NCI-H1417 treated with DMSO at 0.1 percent for 48 hours (cell line): Measurements from ENCODE around the gene CEP68.
"Not testable (repeated sequence)": the region's sequence is repeated elsewhere in the genome, so short reads cannot be mapped to it uniquely, and the experiment has no call there.

Experiments
- DNase-seq: peaks from one replicate; lab custom pipeline; 2025; lab: John Stamatoyannopoulos, UW

Gene CEP68, protein sequence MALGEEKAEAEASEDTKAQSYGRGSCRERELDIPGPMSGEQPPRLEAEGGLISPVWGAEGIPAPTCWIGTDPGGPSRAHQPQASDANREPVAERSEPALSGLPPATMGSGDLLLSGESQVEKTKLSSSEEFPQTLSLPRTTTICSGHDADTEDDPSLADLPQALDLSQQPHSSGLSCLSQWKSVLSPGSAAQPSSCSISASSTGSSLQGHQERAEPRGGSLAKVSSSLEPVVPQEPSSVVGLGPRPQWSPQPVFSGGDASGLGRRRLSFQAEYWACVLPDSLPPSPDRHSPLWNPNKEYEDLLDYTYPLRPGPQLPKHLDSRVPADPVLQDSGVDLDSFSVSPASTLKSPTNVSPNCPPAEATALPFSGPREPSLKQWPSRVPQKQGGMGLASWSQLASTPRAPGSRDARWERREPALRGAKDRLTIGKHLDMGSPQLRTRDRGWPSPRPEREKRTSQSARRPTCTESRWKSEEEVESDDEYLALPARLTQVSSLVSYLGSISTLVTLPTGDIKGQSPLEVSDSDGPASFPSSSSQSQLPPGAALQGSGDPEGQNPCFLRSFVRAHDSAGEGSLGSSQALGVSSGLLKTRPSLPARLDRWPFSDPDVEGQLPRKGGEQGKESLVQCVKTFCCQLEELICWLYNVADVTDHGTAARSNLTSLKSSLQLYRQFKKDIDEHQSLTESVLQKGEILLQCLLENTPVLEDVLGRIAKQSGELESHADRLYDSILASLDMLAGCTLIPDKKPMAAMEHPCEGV

GRCh38 chr2:65056215-65057053 is at the start of gene CEP68:
CEP68 (plus strand) TSS chr2:65056416; CDS start chr2:65069445, 13,029 bp downstream.
- DNase-seq, result peak; percentile 91

DNA sequence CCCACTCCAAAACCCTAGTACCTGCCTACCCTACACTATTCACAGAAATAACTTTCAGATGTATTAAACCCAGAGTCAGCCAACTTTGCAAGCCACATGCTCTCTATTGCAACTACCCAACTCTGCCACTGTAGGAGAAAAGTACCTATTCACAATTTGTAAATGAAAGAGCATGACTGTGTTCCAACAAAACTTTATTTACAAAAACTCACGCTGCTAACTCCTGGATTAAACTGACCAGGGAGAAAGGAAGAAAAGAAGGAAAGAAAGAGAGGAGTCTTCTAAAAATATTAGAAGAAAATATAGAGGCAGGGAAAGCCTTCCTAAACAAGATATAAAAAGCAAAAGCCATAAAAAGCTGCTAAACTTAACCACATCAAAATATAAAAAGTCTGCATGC is 42.4 kb upstream of the CEP68 start:
- DNase-seq, result no peak

DNA sequence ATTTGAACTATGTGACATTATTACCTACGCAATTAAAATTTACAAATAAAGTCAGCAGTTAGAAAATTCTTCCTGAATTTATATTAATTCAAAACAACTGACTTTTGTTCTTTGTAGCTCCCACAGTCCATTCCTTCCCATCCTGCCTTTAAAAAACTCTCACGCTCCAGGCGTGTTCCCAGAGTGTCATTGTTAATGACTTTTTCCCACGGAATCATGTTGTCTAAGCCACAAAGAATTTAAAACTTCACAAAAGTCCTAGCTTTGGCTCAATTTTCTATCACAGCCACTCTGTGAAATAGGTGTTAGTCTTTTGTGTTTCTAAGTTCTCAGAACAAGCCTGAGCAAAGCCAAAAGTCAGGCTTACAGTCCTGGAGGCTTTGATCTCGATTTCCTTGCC is 40.5 kb upstream of the CEP68 start:
- DNase-seq, result no peak

- no peak for DNase-seq
Measured at GRCh38 chr2:65016789-65017188, 39.4 kb upstream of the CEP68 start.

DNA sequence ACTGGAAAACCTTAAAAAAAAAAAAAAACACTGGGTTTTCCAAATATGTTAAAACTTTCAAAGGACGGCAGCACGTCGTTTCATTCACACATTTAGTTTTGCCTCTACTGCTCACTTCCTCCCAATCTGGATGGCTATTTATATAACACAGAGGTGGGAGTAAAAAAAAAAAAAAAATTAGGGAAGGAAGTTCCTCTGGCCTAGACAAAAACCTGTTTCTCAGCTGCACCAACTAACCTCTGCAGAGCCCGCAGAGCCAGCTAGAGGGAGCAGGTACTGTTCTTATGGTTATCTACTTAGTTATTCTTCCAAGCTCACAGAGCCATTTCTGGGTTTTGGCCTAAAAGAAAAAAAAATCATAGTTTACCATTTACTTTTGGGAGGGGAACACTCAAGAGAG is 38.9 kb upstream of the CEP68 start:
- no peak for DNase-seq

DNA sequence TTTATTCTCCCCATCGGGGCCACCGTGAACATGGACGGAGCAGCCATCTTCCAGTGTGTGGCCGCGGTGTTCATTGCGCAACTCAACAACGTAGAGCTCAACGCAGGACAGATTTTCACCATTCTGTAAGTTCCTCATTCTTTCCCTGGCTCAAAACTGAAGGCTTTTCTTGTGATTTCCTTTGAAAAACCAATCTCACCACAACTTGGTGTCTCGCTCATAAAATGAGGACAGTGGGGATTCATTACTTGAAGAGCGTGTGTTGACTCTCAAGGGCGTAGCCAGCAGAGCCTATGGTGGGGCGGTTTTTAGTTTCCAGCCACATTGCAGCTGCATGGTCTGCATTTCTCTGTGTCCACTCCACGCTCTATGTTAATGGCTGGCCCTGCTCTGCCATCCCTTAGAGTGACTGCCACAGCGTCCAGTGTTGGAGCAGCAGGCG is 38.1 kb upstream of the CEP68 start:
- no peak for DNase-seq

- DNase-seq, result no peak
Measured at GRCh38 chr2:65019010-65019409, 37.2 kb upstream of the CEP68 start.

DNA sequence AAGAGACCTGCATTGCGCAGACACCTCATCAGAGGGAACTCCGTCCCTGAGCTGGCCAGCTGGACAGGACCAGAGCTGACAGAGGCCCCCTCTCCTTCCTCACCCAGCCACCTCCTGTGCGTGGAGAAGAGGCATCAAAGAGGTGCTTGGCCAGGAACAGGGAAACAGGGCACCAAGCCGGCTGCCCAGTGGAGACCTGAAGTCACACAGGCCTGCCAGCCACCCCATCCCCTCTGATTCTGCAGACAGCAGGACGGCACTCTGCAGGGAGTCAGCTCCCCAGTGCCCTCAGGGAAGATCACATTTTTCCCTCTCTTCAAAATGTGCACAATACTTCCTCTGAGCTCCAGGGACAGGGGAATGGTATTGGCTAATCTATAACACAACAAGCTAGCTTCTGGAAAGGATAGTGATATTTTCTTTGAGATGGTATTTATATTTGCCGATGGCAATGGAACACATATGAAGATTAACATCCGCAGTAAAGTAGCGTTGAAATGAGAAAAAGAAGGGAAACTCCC is 36.5 kb upstream of the CEP68 start:
- DNase-seq, result no peak

GRCh38 chr2:65020251-65020650 is 36.0 kb upstream of the CEP68 start:
- DNase-seq, result not testable (repeated sequence)

GRCh38 chr2:65020943-65021528 is 35.2 kb upstream of the CEP68 start:
- no peak for DNase-seq

DNA sequence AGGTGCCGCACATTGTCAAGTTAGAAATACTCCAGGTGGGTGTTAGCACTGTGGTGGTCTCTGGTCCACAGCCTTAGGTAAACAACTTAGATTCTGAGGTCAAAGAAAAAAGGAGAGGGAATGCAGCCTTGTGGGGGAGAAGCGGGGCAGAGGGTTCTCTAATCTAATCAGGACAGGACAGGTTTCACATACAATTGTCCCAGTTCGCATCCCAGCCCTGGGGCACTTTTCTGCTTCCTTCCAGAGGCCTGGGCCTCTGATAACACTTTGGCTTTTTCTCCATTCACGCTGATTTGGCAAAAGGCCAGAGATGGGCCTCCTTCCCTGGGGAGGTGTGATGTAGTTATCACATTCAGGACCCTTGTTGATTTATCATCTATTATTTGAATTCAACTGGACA is 34.5 kb upstream of the CEP68 start:
- no peak for DNase-seq

DNA sequence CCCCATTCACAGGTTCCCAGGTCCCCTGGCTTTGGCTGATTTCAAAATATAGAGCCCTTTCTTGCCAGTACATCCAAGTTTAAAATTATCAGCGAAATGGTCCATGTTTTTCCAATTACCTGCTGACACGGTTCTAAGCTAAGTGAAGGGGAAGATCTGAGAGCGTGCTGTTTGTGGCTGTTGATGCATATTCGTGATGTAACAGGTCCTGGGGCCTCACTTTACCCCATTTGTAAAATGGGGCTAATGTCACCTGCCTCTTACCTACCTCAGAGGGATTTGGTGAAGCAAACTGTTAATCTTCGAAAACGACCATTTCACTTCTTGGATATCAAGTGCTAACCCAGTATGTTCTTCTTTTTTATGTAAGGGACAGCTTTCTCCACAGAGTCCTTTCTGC is 34.0 kb upstream of the CEP68 start:
- no peak for DNase-seq

GRCh38 chr2:65023742-65024141 is 32.5 kb upstream of the CEP68 start:
- DNase-seq, result no peak

GRCh38 chr2:65024149-65024829 is 31.9 kb upstream of the CEP68 start:
- no peak for DNase-seq

DNA sequence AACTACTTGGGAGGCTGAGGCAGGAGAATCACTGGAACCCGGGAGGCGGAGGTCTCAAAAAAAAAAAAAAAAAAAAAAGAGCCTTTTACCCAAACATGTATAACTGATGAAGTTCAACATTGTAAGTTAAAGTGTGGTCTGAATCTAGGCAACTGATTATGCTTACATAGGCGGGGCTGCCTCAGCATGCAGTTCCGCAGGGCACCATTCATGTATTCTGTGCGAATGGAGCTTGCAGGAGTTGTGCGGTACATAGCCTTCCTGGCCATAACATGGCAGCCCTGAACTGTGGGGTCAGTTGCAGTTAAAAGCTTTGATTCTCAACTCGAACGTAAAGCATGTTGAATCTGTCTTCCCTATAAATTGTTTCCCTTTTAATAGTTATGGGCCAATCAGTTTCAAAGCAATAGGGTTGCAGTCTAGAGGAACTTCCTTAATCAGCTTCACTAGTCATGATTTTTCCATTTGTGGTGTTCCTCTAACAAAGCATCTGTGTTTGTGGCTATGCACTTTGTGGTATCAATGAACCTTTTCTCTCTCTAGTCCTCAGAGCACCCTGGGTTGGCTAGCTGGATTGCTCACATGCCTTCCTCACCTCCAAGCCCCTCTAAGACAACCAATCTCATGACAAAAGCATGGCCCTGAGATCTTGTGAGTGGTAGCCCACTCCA is 30.6 kb upstream of the CEP68 start:
- no peak for DNase-seq

DNA sequence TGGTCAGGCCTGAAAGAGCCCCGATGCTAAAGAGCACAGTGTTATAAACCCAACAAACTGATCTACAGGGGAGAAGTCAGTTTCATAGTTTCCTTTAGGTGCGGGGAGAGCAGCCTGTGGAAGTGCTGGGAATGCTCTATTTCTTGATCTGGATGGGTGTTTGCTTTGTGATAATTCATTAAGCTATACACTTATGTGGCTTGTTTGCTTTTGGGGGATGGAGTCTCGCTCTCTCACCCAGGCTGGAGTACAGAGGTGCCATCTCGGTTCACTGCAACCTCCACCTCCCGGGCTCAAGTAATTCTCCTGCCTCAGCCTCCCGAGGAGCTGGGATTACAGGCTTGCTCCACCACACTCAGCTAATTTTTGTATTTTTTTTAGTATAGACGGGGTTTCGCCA is 30.1 kb upstream of the CEP68 start:
- no peak for DNase-seq

DNA sequence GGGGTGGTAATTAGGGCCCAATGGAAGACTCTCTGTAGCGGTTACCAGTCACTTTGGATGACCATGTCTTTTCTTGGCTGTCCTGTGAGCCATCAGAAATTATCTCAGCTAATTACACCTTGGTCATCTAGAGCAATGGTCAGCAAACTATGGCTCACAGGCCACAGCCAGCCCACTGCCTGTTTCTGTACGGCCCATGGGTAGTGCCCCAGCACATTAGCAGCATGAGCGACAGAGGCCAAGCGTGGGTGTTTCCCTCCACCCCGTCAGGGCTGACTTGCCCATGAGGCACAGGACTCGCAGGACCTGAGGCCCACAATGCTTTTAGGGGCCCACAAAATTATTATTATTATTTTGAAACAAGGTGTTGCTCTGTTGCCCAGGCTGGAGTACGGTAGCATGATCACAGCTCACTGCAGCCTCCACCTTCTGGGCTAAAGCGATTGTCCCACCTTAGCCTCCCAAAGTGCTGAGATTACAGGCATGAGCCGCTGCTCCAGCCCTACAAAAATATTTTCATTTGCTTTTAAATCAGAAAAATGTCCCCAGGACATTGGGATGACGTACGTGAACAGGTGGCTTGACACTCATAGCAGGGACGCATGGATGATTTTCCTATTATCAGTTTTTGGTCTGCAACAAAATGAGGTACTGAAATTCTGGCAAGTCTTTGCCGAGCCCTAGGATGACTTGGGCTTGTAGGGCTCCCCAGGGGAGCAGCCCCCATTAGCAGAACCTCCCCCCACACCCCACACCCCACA is 29.3 kb upstream of the CEP68 start:
- no peak for DNase-seq

DNA sequence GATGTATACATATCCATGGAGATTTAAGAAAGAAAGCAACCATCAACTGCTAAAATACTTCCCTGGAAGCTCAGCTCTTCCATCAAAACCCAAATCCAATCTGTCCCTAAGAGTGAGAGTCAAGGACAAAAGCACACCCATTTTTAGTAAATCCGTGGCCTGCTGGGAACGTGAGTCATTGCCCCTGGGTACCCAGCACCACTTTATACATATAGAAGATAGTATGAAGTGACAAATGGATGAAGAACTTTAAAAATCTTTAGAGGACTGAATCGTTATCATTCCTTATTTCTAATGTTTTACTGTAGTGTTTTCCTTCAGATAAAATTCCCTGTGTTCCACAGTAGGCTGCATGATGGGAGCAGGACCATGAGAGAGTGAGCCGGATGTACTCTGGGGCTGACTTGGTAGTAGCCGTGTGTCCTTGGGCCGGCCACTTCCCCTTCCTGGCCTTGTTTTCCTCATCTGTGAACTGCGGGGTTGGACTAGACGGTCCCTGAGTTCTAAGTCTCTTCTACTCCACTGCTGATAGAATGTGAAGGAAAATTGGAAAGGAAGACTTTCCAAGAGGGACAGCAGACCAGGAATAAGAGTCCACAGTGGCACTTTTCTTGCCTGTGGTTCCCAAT is 28.5 kb upstream of the CEP68 start:
- no peak for DNase-seq
